Measurements from ENCODE around the gene BBOX1.
"Not testable (repeated sequence)": the region's sequence is repeated elsewhere in the genome, so short reads cannot be mapped to it uniquely, and the experiment has no call there.

BBOX1 gene

DNA sequence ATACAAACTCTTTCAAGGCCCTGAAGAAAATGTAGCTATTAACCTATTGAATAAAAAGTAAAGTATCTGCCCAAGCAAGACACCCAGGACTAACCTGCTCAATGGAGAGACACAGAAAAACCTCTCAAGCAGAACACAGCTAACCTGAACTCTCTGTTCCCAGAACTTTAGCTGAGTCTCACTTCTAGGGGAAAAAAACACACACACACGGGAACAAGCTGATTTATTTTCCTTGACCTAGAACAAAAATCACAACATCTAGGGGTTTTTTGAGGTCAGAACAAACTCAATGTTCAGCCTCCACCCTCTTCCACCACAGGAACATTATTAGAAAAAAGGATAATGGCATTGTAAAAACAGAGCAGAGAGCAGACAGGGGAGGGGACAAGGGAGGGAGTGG, 121.6 kb downstream of the BBOX1 start:
- Histone ChIP-seq H3K4me3 (ENCODE audit: low read depth in 1 of 5, low read length in 5 of 5) (no peak overlapping the region), H3K27ac (ENCODE audit: low read depth, low read length) (no peak overlapping the region)

DNA sequence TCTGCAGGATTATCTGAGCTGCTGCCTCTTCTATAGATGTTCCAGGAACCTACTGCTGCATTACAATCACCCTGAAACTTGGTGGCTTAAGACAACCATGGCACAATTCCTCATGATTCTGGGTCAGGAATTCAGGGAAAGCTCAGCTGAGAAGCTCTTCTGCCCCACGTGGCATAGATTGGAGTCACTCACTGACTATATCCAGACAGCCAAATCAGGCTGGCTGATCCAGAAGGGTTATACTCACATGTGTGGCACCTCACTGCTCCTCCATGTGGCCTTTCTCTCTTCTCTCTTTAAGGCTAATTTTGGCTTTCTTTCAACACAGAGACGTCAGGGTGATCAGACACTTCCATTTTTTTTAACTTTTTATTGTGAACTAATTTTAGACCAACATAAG, 125.5 kb downstream of the BBOX1 start:
- no peak overlapping the region for H3K4me3 ChIP-seq (ENCODE audit: low read depth in 1 of 5, low read length in 5 of 5)
- H3K9me3 ChIP-seq (ENCODE audit: control insufficient read depth in 5 of 5, low read length in 5 of 5): no peaks in the 10 kb centered on the region
- H3K27me3 ChIP-seq (ENCODE audit: control insufficient read depth in 5 of 5, insufficient read depth in 4 of 5, low read length in 5 of 5): no peaks in the 10 kb centered on the region
- no peaks in the 10 kb centered on the region for H3K36me3 ChIP-seq (ENCODE audit: control insufficient read depth in 5 of 5, insufficient read depth in 5 of 5, low read length in 5 of 5)
- no peak overlapping the region for H3K9ac ChIP-seq (ENCODE audit: low read length in 5 of 5)
- no peaks in the 10 kb centered on the region for H3K4me1 ChIP-seq (ENCODE audit: control insufficient read depth in 5 of 5, insufficient read depth in 5 of 5, low read length in 5 of 5)
- H3K27ac ChIP-seq (ENCODE audit: low read depth, low read length): no peak overlapping the region

More for the DNA sequence above, 121.6 kb downstream of the BBOX1 start:
- no peaks in the 10 kb centered on the region for H3K36me3 ChIP-seq (ENCODE audit: control insufficient read depth in 5 of 5, insufficient read depth in 5 of 5, low read length in 5 of 5)
- H3K9ac ChIP-seq (ENCODE audit: low read length in 5 of 5): no peak overlapping the region
- H3K27me3 ChIP-seq (ENCODE audit: control insufficient read depth in 5 of 5, insufficient read depth in 4 of 5, low read length in 5 of 5): no peaks in the 10 kb centered on the region
- H3K9me3 ChIP-seq (ENCODE audit: control insufficient read depth in 5 of 5, low read length in 5 of 5): no peaks in the 10 kb centered on the region
- no peaks in the 10 kb centered on the region for H3K4me1 ChIP-seq (ENCODE audit: control insufficient read depth in 5 of 5, insufficient read depth in 5 of 5, low read length in 5 of 5)

DNA sequence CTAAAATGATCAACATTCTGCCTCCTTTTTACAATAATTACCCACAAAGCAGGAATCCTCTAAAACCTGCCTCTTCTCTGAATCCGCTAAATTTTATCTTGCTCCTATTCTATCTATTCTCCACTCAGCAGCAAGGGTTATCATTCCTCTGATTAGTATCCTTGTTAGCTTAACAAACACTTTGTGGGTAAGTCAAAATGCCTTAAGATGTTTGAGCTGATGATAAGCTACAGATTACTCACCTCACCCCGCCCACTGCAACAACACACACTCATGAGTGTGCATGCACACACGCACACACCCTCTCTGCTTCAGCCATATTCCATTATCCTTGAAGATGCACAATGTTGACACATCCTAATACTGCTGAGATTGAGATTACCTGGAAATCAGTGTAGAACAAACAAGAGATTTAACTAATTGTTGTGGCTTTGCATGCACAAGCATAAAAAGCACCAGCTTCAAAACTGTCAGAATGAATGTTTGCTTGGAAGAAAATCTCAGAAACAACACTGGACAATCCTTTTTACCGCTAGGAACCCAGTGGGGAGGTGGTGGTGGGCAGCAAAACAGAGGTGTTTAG, 130.9 kb downstream of the BBOX1 start:
- H3K9ac ChIP-seq (ENCODE audit: low read length in 5 of 5): no peak overlapping the region
- no peak overlapping the region for H3K4me3 ChIP-seq (ENCODE audit: low read depth in 1 of 5, low read length in 5 of 5)
- no peak overlapping the region for H3K27ac ChIP-seq (ENCODE audit: low read depth, low read length)
- peaks cover 0 to 2% (median 0%) of the 10 kb centered on the region in 5 donors for H3K27me3 ChIP-seq (ENCODE audit: control insufficient read depth in 5 of 5, insufficient read depth in 4 of 5, low read length in 5 of 5)
- H3K9me3 ChIP-seq (ENCODE audit: control insufficient read depth in 5 of 5, low read length in 5 of 5): no peaks in the 10 kb centered on the region
- no peaks in the 10 kb centered on the region for H3K36me3 ChIP-seq (ENCODE audit: control insufficient read depth in 5 of 5, insufficient read depth in 5 of 5, low read length in 5 of 5)
- H3K4me1 ChIP-seq (ENCODE audit: control insufficient read depth in 5 of 5, insufficient read depth in 5 of 5, low read length in 5 of 5): no peaks in the 10 kb centered on the region

DNA sequence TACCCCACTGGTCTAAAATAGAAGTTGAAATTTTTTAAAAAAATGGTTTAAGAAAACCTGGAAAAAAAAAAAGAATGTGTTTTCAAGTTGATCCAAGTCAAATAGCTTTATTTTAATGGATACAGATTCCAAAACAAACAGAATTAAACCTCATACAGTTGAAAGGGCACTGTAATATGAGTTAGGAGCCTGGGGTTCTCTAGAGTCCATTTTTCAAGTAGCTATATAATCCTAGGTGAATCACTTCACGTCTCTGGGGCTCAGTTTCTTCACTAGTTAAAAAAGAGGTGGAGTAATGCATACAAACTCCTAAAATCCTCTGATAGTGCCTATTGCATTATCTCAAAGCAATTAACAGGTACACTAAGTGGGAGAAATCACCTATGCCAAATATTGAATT, 132.9 kb downstream of the BBOX1 start:
- H3K9me3 ChIP-seq (ENCODE audit: control insufficient read depth in 5 of 5, low read length in 5 of 5): no peaks in the 10 kb centered on the region
- H3K27ac ChIP-seq (ENCODE audit: low read depth, low read length): no peak overlapping the region
- peaks cover 0 to 2% (median 0%) of the 10 kb centered on the region in 5 donors for H3K27me3 ChIP-seq (ENCODE audit: control insufficient read depth in 5 of 5, insufficient read depth in 4 of 5, low read length in 5 of 5)
- no peaks in the 10 kb centered on the region for H3K36me3 ChIP-seq (ENCODE audit: control insufficient read depth in 5 of 5, insufficient read depth in 5 of 5, low read length in 5 of 5)
- H3K4me1 ChIP-seq (ENCODE audit: control insufficient read depth in 5 of 5, insufficient read depth in 5 of 5, low read length in 5 of 5): peaks cover 0 to 6% (median under 1%) of the 10 kb centered on the region in 5 donors
- H3K9ac ChIP-seq (ENCODE audit: low read length in 5 of 5): no peak overlapping the region
- no peak overlapping the region for H3K4me3 ChIP-seq (ENCODE audit: low read depth in 1 of 5, low read length in 5 of 5)

DNA sequence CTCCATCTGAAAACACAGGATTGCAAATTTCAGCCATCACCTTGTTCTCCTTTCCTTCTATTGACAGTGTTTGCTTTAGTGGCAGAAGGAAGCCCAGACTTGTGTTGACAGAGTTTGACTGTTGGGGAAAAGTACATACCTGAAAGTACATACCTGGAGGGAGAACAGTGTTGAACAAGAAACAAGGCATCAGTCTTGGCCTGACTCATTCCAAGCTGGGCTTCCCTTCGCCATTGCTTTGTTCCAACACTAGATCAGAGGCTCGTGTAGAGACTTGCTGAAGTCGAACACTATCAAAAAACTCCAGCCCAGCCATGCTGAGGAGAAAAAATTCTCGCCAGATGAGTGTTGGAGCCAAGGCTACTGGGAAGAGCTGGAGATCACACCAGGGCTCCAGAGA, 133.4 kb downstream of the BBOX1 start:
- H3K9ac ChIP-seq (ENCODE audit: low read length in 5 of 5): no peak overlapping the region
- H3K27ac ChIP-seq (ENCODE audit: low read depth, low read length): no peak overlapping the region
- H3K4me1 ChIP-seq (ENCODE audit: control insufficient read depth in 5 of 5, insufficient read depth in 5 of 5, low read length in 5 of 5): peaks cover 0 to 11% (median 5%) of the 10 kb centered on the region in 5 donors
- H3K9me3 ChIP-seq (ENCODE audit: control insufficient read depth in 5 of 5, low read length in 5 of 5): no peaks in the 10 kb centered on the region
- H3K36me3 ChIP-seq (ENCODE audit: control insufficient read depth in 5 of 5, insufficient read depth in 5 of 5, low read length in 5 of 5): no peaks in the 10 kb centered on the region
- H3K4me3 ChIP-seq (ENCODE audit: low read depth in 1 of 5, low read length in 5 of 5): no peak overlapping the region
- peaks cover 0 to 2% (median 0%) of the 10 kb centered on the region in 5 donors for H3K27me3 ChIP-seq (ENCODE audit: control insufficient read depth in 5 of 5, insufficient read depth in 4 of 5, low read length in 5 of 5)

DNA sequence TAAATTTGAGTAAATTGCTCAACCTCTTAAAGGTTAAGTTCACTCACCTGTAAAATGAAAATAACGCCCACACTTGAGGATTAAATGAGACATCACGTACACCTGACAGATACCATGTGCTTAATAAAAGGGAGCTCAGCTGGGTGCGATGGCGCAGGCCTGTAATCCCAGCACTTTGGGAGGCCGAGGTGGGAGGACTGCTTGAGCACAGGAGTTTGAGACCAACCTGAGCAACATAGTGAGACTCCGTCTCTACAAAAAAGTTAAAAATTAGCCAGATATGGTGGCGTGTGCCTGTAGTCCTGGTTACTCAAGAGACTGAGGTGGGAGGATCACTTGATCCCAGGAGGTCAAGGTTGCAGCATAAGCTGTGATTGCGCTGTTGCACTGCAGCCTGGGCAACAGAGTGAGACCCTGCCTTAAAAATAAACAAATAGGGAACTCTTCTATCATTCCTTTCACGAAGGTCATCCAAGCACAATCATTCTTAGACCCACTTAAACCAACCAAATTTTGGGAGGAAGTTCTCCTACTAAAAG, 134.1 kb downstream of the BBOX1 start:
- H3K27me3 ChIP-seq (ENCODE audit: control insufficient read depth in 5 of 5, insufficient read depth in 4 of 5, low read length in 5 of 5): peaks cover 0 to 2% (median 0%) of the 10 kb centered on the region in 5 donors
- H3K9ac ChIP-seq (ENCODE audit: low read length in 5 of 5): no peak overlapping the region
- no peak overlapping the region for H3K27ac ChIP-seq (ENCODE audit: low read depth, low read length)
- H3K4me1 ChIP-seq (ENCODE audit: control insufficient read depth in 5 of 5, insufficient read depth in 5 of 5, low read length in 5 of 5): peaks cover 1 to 18% (median 12%) of the 10 kb centered on the region in 5 donors
- no peaks in the 10 kb centered on the region for H3K36me3 ChIP-seq (ENCODE audit: control insufficient read depth in 5 of 5, insufficient read depth in 5 of 5, low read length in 5 of 5)
- H3K9me3 ChIP-seq (ENCODE audit: control insufficient read depth in 5 of 5, low read length in 5 of 5): no peaks in the 10 kb centered on the region
- no peak overlapping the region for H3K4me3 ChIP-seq (ENCODE audit: low read depth in 1 of 5, low read length in 5 of 5)

DNA sequence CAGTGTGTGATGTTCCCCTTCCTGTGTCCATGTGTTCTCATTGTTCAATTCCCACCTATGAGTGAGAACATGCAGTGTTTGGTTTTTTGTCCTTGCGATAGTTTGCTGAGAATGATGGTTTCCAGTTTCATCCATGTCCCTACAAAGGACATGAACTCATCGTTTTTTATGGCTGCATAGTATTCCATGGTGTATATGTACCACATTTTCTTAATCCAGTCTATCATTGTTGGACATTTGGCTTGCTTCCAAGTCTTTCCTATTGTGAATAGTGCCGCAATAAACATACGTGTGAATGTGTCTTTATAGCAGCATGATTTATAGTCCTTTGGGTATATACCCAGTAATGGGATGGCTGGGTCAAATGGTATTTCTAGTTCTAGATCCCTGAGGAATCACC, 134.9 kb downstream of the BBOX1 start:
- H3K4me1 ChIP-seq (ENCODE audit: control insufficient read depth in 5 of 5, insufficient read depth in 5 of 5, low read length in 5 of 5): peaks cover 1 to 24% (median 14%) of the 10 kb centered on the region in 5 donors
- H3K27me3 ChIP-seq (ENCODE audit: control insufficient read depth in 5 of 5, insufficient read depth in 4 of 5, low read length in 5 of 5); H3K4me3 ChIP-seq (ENCODE audit: low read depth in 1 of 5, low read length in 5 of 5); H3K27ac ChIP-seq (ENCODE audit: low read depth, low read length); H3K9me3 ChIP-seq (ENCODE audit: control insufficient read depth in 5 of 5, low read length in 5 of 5); H3K9ac ChIP-seq (ENCODE audit: low read length in 5 of 5); H3K36me3 ChIP-seq (ENCODE audit: control insufficient read depth in 5 of 5, insufficient read depth in 5 of 5, low read length in 5 of 5): not testable (repeated sequence)

Measured in subcutaneous abdominal adipose tissue (tissue), 5 donors.